Activated CD8-positive, alpha-beta memory T cell treated with anti-CD3 and anti-CD28 coated beads for 1 hour (primary cell): ENCODE measurements around the gene CLIC6.
"Not testable (repeated sequence)": the region's sequence is repeated elsewhere in the genome, so short reads cannot be mapped to it uniquely, and the experiment has no call there.

Source experiments
- DNase-seq, 2 donors: peaks; one replicate each; pipeline ENCODE4 v3.0.0-alpha.2; 2020; ENCODE audit warnings: low read depth in 1 of 2; ENCODE audit errors: extremely low read depth in 1 of 2

CLIC6 gene

DNA sequence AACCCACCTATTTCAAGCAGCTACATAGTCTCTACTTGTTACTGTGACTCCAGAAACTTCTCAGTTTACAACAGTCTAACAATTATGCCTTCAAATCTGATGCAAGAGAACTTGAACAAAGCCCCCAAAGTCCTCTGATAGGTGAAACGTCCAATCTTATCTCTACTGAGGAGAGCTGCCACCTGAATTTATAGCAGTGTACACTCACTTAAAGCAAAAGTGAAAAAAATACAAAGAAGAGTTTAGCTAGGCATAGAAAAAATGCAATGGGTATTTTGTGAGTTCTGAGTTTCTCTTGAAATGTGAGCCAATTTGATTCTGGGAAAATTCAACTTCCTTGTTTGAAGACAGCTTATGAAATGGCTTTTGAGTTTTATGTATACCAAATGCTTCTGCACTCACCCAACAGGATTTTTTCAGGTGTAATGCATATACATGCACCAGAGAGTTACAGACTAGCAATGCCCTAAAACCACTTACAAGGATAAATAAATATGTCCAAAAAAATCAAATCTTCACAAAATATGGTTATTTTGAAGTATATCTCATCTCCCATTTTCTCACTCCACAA, 17.8 kb upstream of the CLIC6 start:
- DNase-seq, result no peak

DNA sequence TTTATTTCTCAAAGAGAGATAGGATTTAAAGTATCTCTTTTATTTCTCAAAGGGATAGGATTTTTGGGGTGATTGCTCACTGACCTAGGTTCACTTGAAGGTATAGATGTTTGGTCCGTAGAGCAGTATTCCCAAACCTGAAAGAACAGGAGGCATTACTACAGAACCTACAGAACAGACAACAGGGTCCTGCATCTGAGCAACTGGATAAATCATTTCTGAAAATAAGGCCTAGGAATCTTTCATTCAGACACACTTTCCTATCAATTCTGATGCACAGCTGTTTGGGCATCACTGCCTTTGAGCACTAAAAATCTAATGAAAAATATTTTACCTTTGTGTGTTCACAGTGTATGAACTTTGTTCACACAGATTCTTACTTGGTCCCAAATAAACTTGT, 17.2 kb upstream of the CLIC6 start:
- no peak for DNase-seq

DNA sequence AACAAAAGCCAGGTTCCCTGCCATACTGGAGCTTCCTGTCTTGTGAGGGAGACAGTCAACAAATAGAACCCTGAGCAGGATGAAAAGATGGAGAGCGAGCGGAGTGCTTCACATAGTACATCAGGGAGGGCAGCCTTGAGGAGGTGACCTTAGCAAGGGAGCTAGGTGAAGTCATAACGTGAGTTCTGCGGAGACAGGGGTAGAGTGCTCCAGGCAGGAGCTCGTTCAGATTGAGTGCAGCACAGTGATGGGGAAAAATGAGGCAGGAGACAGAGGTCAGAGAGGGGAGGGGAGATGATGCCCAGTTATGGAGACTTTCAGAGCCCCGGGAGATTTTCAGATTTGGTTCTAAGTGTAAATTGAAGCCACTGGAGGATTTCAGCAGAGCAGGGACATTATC, 15.3 kb upstream of the CLIC6 start:
- no peak for DNase-seq

DNA sequence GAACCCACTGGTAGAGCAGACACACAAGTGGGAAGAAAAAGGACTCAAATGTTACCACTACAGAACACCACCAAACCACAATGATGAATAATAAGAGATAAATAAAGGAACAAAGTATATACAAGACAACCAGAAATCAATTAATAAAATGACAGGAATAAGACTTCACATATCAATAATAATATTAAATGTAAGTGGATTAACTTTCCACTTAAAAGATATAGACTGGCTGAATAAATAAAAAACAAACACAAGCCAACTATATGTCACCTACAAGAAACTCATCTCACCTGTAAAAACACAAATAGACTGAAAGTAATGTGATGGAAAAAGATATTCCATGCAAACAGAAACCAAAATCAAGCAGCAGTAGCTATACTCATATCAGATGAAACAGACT, 6.9 kb upstream of the CLIC6 start:
- DNase-seq, result no peak

DNA sequence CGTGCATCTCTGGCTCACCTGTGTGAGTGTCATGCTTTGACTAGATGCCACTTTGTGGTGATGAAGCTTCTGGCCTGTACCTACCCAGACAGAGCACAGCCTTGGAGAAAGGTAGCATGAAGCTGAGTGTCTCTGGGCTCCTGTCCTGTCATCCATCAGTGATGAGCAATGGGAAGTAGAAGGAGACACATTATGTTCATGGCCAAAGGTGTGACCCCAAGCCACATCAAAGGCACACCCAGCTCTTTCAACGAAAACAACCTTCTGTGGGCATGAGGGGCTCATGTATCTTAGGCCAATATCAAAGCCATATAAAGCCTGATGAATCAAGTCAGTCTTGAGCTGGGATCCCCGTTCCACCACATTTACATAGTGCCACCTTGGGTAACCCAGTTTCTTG, 1.0 kb upstream of the CLIC6 start:
- no peak for DNase-seq

DNA sequence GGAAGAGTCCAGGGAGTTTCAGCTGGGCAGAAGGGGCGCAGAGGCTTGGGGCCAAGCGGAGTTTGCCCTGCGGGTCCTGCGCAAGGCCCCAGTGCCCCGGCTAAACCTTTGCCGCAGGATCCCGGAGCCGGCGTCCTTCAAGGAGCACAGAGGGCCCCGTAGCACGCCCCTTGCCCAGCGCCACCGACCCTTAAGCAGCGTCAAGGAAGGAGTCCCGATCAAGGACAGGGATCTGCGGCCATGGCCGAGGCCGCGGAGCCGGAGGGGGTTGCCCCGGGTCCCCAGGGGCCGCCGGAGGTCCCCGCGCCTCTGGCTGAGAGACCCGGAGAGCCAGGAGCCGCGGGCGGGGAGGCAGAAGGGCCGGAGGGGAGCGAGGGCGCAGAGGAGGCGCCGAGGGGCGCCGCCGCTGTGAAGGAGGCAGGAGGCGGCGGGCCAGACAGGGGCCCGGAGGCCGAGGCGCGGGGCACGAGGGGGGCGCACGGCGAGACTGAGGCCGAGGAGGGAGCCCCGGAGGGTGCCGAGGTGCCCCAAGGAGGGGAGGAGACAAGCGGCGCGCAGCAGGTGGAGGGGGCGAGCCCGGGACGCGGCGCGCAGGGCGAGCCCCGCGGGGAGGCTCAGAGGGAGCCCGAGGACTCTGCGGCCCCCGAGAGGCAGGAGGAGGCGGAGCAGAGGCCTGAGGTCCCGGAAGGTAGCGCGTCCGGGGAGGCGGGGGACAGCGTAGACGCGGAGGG, 520 bp downstream of the CLIC6 start:
- no peak for DNase-seq

DNA sequence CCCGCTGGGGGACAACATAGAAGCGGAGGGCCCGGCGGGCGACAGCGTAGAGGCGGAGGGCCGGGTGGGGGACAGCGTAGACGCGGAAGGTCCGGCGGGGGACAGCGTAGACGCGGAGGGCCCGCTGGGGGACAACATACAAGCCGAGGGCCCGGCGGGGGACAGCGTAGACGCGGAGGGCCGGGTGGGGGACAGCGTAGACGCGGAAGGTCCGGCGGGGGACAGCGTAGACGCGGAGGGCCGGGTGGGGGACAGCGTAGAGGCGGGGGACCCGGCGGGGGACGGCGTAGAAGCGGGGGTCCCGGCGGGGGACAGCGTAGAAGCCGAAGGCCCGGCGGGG, 1.1 kb downstream of the CLIC6 start:
- not testable (repeated sequence) for DNase-seq

DNA sequence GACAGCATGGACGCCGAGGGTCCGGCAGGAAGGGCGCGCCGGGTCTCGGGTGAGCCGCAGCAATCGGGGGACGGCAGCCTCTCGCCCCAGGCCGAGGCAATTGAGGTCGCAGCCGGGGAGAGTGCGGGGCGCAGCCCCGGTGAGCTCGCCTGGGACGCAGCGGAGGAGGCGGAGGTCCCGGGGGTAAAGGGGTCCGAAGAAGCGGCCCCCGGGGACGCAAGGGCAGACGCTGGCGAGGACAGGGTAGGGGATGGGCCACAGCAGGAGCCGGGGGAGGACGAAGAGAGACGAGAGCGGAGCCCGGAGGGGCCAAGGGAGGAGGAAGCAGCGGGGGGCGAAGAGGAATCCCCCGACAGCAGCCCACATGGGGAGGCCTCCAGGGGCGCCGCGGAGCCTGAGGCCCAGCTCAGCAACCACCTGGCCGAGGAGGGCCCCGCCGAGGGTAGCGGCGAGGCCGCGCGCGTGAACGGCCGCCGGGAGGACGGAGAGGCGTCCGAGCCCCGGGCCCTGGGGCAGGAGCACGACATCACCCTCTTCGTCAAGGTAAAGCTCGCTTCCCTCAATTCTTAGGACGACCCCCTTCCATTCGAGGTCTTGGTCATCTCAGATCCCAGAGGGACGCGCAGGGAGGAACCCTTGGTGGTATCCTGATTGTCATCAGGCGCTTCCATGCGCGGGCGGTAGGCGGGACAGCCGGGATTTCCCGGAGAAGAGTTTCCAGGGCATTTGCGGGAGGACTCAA, 1.6 kb downstream of the CLIC6 start:
- DNase-seq, result no peak

DNA sequence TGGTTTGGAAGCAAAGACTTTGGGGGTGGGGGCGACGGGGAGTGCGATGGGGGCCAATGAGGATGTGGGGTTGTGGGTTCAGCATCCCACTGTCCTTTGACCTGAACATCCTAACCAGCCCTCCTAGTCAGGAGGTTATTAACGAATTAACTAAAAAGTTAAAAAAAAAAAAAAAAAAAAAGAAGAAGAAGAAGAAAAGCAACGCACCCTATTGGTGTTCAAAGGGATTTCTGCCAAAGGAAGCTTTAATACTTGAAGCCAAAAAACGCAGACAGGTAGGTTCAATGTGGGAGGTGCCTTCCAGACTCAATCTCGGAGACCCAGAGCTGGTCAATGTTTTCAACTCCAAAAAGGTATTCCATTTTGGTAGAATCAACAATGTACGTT, 2.2 kb downstream of the CLIC6 start:
- no peak for DNase-seq

DNA sequence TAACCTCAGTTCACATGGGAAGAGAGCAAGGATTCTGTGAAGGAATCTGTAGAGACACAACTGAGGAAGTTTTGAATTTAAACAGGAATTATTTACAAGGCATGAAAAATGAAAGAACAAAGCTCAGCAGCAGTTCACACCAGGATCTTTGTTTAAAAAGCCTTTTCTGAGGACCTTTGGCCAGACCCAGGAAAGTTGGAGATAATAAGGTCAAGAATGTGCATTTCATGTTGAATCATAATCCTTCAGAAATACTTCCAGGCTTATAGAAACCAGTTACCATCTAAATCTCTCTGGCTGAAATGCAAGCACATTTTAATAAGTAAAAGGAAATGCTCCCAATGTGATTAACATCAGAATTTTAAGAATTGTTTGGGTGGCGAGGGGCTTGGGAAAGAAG, 2.7 kb downstream of the CLIC6 start:
- no peak for DNase-seq

DNA sequence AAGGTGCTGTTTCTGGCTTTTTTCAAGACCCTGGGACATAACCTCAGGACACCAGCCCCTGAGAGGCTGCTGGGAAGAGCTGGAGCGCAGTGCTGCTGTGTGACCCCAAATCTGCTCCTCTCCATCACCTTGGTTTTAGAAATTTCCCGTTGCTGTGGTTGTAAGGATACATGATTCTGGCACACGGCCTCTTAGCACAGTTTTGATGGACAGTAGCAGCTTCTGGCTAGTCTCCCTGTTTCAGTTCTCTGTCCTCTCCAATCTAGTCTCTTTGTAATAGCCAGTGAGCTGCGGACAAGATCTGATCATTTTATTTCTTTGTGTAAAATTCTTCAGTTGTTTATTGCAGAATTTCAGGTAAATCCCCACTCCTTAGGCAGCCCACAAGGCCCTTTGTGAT, 3.1 kb downstream of the CLIC6 start:
- no peak for DNase-seq

DNA sequence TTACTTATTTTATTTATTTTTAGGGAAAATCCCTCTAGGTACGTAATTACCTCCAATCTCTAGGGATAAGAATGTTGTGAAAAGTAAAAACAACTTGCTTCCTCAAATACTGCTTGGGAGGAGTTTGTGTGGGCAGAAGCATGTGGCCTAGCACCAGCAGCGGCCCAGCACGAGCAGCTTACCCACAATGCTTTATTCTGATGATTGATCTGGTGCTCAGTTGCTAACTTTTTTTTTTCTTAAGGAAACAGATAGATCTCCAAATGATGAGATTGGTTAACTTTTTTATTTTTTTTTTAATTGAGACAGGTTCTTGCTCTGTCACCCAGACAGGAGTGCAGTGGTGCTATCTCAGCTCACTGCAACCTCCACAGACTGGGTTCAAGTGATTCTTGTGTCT, 4.2 kb downstream of the CLIC6 start:
- no peak for DNase-seq

DNA sequence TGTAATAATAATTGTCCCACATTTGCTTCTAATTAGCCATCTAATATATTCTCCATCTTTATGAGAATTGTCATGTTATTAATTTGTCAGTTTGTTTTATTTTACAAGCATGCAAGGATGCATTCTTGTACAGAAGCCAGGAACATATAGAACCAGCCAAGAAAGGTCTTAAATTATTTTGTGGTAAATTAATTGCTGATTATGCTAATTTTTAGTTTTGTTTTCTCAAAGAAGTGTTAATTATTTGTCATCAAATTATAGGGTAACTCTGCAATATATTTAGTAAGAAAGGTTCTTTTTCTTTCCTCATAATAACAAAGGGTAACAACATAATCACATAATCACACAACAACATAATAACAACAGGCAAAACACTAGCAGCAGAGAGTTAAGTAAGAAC, 5.7 kb downstream of the CLIC6 start:
- DNase-seq, result no peak

DNA sequence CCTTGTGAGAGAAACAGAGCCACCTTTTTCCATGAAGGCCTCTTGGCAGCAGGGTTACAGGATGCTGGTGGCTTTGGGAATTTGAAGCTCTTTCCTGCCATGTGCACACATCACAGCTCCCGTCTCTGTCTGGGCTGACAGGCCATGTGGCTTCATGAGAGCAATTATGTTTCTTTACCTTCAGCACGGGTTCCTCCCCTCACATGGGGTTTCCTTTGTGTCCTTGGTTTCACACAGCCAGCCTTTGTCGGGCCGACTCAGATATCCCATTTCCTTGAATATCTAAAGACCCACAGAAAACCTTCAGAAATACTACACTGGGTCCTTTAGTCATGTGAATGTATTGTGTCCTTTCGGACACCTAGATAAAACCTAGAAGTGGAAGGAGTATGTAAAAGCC, 7.1 kb downstream of the CLIC6 start:
- DNase-seq, result no peak

DNA sequence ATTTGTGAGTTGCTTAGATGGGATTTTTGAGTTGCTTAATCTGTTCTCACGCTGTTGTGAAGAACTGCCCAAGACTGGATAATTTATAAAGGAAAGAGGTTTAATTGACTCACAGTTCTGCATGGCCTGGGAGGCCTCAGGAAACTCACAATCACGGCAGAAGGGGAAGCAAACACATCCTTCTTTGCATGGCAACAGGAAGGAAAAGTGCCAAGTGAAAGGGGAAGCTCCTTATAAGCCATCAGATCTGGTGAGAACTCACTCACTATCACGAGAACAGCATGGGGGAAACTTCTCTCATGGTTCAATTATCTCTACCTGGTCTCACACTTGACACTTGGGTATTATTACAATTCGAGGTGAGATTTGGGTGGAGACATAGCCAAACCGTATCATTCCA, 10.3 kb downstream of the CLIC6 start:
- DNase-seq, result no peak

DNA sequence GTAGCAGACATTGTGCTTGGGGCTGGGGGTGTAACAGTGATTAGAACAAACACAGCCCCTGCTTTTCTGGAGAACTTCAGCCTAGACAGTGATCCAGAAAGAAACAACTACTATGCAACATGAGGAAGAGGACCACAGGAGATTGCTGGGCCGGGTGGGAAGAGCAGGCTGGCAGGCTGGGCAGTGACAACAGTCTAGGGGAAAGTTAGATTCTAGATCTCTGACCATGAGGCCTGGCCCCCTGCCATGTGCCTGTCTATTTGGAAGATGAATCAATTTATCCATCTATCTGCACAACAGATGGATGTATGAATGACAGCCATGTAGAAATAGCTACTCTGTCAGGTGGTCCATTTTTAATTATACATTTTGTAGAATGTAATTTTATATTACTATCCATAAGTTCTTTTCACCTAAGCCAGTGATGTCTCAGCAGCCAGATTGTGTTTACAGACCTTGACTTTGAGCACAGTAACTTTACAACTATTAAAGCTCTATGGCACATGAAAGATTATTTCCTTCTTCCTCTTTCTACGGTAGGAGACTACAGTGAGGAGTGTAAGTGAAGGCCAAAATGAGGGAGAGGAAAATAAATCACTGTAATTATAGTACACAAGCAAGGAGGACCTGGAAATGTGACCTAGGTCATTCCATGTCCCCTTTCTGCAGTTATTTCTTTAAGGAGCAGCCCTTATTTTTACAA, 15.5 kb downstream of the CLIC6 start:
- no peak for DNase-seq

DNA sequence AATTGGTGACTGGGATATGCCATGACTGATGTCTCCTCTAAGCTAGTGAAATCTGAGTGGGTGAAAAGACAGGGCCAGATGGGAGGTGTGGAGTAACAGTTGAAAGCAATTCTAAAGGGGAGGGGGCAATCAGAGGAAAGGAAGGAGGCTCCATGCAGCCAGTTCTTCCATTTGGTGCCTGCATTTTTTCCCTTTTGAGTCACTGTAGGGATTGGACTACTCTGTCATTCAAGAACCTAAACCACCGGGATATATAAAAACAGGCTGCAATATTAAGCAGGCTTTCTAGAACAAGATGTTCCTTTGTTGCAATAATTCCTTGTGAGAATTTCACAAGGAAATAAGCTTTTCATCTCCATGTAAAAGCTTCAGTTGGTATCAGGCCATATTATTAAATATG, 18.3 kb downstream of the CLIC6 start:
- no peak for DNase-seq

DNA sequence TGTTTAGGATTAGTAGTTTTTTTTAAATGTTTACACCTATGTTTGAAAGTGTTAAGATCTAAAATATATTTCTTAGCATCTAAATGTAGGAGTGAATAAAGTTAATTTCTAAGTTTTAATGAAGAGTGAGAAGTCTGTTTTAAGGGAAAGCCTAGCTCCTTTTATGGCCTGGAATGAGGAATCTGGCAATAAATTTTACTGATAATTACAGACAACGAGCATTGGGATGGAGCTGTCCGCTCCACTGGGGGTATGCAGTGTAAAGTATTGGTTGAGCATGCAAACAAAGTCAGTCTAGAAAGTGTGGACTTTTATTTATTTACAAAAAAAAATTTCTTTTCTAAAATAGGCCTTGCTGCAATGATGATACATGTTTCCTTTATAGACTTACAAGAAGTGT, 19.0 kb downstream of the CLIC6 start:
- no peak for DNase-seq

DNA sequence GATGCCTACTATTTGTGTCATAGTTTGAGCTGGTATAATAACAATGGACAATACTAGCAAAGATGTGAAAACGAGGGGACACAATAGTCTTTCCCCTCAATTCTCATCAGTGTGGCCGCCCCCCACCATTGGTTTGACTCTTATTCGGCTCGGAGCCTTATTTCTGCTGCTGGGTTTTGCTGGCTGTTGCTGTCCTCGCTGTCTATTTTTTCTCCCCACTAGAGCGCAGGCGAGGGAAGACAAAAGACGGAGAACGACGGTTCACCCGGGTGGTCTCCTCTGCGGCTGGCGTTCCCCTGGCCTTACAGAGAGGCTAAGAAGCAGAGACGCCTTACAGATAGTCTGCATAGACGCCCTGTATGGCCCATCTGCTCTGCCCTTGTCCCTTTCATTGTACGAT, 19.4 kb downstream of the CLIC6 start:
- no peak for DNase-seq

DNA sequence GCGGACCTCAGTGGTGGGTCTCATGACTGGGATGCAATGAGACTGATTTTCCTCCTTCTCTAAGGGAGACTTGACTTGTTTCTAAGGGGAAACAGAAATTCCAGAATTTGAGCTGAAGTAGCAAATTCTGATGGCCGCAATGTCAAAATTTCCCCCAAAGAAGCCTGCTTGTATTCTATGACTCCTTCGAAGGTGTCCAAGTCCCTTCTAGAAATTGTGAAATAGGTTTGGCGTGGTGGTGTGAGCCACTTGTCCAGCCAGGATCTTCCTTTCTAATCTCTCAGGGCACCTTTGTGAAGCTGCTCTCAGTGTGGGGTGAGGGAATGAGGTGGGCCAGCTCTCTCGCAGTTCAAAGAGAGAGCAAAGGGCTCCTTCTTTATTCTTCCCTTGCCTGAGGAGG, 19.9 kb downstream of the CLIC6 start:
- DNase-seq, result no peak

DNA sequence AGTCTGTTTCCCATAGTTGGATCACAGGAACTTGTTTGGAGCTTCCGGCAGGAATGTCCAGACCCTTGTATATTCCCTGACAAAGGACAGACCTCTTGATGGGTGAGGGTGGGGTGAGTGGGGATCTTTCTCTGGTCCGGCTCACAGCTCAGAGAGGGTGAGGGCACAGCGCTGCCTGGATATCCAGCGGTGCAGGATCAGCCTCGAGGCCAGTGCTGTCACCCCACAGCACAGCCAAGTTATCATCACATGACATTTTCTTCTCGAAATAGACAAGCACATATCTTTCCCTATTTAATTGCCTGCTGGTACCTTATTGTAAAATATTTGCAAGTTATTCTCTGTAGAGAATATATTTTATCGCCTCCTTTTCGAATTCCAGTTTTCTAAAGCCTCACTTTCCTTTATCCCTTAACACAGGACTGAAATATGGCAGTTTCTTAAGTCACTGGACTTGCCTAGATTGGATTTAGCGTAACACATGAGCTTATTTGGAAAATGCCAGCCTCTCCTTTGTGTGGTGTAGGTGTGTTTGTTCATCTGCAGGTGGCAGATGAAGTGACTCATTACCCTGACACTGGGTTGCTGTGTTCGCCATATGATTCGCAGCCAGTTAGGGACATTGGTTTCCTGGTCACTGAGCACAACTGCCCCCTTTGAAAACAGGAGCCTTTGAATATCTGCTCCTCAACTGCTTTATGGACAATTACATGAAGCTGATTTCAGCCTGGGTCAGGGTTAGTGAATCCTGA, 21.4 kb downstream of the CLIC6 start:
- DNase-seq, result no peak
